GM18907 (cell line): ENCODE data around the gene AGTPBP1.
"Not testable (repeated sequence)": the region's sequence is repeated elsewhere in the genome, so short reads cannot be mapped to it uniquely, and the experiment has no call there.

ENCODE experiments used
- ATAC-seq: cut with Tn5 transposase; IDR thresholded peaks from one replicate; pipeline ENCODE4 v1.9.1; 2021; ENCODE audit warnings: mild to moderate bottlenecking, moderate library complexity; ENCODE audit not compliant: unreplicated experiment

The AGTPBP1 gene

DNA sequence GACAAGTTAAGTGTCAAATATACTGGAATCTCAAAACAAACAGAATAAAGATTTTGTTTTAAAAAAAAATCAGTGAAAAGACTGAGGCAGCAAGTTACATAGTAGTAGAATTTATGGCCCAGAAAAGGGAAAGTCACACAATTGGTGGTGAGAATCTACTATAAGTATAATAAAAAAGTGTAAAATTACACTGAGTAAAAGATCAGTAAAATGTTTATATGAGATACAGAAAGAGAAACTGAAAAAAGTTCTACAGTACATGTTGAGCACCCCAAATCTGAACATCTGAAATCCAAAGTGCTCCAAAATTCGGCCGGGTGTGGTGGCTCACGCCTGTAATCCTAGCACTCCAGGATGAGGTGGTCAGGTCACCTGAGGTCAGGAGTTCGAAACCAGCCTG lies 15.0 kb downstream of the AGTPBP1 start:
- no peak for ATAC-seq

DNA sequence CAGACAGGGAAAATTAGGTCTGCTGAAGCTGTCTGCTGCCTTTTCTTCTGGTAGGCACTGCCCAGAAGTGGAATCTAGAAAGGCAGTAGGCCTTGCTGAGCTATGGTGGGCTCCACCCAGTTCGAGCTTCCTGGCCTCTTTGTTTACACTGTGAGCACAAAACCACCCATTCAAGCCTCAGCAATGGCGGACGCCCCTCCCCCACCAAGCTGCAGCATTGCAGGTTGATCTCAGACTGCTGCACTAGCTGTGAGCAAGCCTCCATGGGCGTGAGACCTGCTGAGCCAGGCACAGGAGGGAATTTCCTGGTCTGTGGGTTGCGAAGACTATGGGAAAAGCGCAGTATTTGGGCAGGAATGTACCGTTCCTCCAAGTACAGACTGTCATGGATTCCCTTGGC lies 18.5 kb downstream of the AGTPBP1 start:
- ATAC-seq = no peak

- not testable (repeated sequence) for ATAC-seq
Observed at GRCh38 chr9:85719411-85719810, 22.3 kb downstream of the AGTPBP1 start.

- ATAC-seq = not testable (repeated sequence)
Observed at GRCh38 chr9:85717818-85718217, 23.9 kb downstream of the AGTPBP1 start.

DNA sequence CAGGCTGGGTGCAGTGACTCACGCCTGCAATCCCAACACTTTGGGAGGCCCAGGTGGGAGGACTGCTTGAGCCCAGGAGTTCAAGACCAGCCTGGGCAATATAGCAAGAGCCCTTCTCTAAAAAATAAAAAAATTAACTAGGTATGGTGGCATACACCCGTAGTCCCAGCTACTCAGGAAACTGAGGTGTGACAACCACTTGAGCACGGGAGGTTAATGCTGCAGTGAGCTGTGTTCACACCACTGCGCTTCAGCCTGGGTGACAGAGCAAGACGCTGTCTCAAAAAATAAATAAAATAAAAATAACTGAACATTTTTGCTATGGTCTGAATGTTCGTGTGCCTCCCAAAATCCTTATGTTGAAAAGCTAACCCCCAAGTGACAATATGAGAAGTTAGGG lies 24.5 kb downstream of the AGTPBP1 start:
- no peak for ATAC-seq

DNA sequence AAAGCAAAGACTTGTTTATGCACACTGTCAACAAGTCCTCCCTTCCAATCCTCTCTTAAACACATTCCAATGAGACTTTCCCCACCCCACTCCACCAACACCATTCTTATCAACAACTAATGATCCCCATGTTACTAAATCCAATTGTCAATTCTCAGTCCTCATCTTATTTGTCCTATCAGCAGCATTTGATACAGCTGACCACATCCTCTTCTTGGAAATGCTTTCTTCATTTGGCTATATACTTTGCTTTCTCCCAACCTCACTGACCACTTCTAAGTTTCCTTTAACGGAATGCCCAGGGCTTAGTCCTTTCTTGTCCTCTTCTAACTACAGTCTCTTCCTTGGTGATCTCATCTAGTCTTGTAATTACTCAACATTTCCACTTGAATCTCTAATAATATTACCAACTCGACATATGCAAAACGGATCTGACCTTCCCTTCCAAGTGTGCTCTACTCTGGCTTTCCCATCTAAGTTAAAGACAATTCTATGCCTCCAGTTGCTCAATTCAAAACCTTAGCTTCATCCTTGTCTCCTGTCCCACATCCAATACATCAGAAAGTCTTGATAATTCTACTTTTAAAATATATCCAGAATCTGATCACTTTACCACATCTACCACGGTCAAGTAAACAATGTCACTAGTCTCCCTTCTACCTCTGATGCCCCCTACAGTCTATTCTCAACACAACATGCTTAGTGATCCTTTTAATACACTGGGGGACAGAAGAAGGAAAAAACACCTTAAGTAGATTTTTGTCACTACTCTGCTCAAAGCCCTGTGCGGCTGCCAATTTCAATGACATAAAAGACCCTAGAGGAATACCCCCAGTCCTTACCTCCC lies 25.5 kb downstream of the AGTPBP1 start:
- peak; percentile 68 for ATAC-seq

- peak; percentile 77 for ATAC-seq
Observed at GRCh38 chr9:85715587-85715986, 26.2 kb downstream of the AGTPBP1 start.

GRCh38 chr9:85713897-85714296 lies 27.9 kb downstream of the AGTPBP1 start:
- no peak for ATAC-seq

DNA sequence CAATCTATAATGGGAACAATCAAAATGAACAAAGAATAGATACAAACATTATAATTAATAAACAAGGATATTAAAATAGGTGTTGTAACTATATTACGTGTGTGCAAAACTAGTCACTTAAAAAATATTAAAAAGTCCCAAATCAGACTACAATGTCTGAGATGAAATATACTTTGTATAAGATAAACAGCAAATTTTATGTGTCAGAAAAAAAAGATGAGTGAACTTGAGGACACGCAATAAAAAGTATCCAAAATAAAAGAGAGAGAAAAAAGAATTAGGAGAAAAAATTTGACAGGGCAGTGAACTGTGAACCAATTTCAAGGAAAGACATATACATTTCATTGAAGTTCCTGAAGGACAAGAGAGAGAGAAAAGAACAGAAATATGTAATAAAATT lies 37.0 kb downstream of the AGTPBP1 start:
- no peak for ATAC-seq

DNA sequence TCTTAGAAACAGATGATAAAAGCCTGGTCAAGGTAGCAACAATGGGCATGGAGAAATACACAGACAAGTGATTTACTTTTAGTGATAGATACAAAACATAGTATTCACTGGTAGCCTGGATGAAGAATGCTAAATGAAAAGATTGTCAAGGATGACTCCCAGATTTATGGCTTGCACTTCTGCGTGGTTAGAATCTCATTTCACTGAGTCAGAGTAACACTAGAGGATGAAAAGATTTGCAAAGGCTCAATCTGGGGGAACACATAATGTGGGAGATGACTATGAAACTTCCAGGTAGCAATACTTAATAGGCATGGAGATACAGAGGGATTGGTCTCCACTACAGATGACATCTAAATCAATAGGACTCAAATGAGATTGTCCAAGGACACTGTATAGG lies 38.4 kb downstream of the AGTPBP1 start:
- no peak for ATAC-seq

GRCh38 chr9:85702726-85703289 lies 38.9 kb downstream of the AGTPBP1 start:
- ATAC-seq = no peak

- ATAC-seq = no peak
Observed at GRCh38 chr9:85702191-85702590, 39.6 kb downstream of the AGTPBP1 start.

DNA sequence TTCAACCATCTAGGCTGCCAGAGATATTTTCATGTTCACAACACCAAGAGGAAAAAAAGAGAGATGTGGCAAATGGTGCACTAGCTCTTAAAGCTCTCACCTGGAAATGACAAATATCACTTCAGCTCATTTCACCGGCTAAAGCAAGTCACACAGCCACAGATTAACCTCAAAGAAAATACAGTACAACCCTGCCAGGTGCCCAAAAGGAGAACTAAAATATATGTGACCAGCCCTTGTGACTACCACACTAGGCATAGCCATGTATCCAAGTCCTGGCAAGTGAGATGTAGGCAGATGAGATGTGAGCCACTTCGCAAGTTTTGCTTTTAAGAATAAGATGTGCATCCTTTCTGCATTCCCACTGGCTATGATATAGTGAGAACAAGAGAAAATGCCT lies 41.4 kb downstream of the AGTPBP1 start:
- no peak for ATAC-seq

GRCh38 chr9:85688361-85688760 lies 53.4 kb downstream of the AGTPBP1 start:
- ATAC-seq = no peak

DNA sequence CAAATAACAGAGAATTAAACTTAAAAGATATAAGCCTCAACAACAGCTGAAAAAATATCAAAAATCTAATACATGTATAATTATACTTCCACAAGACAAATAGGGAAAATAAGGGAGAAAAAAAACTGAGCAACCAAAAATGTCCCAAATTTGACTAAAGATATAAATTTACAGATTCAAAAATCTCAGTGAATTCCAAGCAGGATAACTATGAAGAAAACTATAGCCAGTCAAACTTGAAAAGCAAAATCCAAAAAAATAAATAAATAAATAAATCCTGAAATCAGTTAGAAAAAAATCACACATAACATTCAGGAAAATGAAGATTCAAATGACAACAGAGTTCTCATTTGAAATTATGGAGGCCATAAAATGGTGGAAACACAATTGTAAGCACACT lies 56.7 kb downstream of the AGTPBP1 start:
- ATAC-seq = no peak

DNA sequence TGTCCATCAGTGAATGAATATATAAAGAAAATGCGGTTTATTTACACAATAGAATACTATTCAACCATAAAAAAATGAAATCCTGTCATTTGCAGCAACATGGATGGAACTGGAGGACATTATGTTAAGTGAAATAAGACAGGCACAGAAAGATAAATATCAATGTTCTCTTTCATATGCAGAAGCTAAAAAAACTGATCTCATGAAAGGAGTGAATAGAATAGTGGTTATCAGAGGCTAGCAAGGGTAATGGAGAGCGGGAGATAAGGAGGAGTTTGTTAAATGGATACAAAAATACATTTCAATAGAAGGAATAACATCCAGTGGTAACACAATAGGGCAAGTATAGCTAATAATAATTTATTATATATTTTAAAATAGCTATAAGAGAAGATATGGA lies 65.0 kb downstream of the AGTPBP1 start:
- ATAC-seq = no peak

DNA sequence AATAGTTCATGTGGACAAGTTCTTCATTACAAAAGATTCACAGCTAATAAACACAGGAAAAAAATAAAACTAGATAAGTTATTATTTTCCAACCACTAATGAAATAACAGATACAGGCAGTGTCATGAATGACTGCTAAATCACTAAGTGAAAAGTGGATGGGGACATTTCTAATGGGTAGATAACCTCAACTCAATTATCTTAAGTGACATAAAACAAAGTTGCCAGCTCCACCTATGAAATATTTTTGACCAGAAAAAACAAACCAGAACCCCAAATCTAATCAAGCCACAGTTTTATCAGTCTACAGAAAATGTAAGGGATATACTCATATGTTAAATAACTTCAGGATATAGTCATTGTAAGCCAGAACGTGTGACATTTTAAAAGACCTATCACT lies 74.4 kb downstream of the AGTPBP1 start:
- no peak for ATAC-seq

- ATAC-seq = no peak
Observed at GRCh38 chr9:85666086-85666485, 75.7 kb downstream of the AGTPBP1 start.

GRCh38 chr9:85662573-85662972 lies 79.2 kb downstream of the AGTPBP1 start:
- ATAC-seq = no peak

GRCh38 chr9:85658716-85659115 lies 83.0 kb downstream of the AGTPBP1 start:
- no peak for ATAC-seq

GRCh38 chr9:85653153-85653552 lies 88.6 kb downstream of the AGTPBP1 start:
- ATAC-seq = no peak

DNA sequence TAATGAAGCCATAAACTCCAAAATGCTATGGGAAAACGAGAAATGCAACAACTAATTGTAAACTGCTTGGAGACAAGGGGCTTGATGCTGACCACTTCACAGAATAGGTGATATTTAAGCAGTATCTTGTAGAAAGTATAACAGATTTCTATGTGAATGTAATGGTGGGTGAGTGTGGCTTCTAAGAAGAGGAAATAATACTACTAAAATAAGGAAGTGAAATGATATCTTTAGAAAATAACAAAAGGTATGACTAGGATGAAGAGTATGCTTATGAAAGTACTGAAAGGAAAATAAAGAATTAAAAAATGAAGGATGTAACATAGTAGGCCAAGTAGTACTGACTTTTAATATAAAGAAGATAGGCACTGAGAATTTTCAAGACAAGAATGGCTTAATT lies 94.2 kb downstream of the AGTPBP1 start:
- peak; percentile 85 for ATAC-seq
